GM12892 (cell line): Measurements from ENCODE around the gene HK1.

Experiments used
- POLR2A ChIP-seq: IDR thresholded peaks from 2 replicates; pipeline ENCODE4 v1.6.1; 2011; ENCODE audit warnings: low read depth, low read length, control low read depth
- TAF1 ChIP-seq: IDR thresholded peaks from 2 replicates; pipeline ENCODE4 v1.6.1; 2011; ENCODE audit warnings: low read depth, mild to moderate bottlenecking, control low read depth, low read length, borderline replicate concordance

GRCh38 chr10:69327463-69328379 is 49.4 kb downstream of the HK1 start:
- TF ChIP-seq POLR2A: peak; percentile 42; the same call in 1 of the 2 replicates
- no peak for TF ChIP-seq TAF1
